Lung (tissue), 12 donors: ENCODE results near the gene KCTD6. TPM values are rescaled to one million over a fixed set of nuclear protein-coding genes. Genes with fewer than 3 reads are reported as not detected.
"Not testable (repeated sequence)": the region's sequence is repeated elsewhere in the genome, so short reads cannot be mapped to it uniquely, and the experiment has no call there.

Source experiments
- ATAC-seq: fragments of 200-7000 bp; cut with Tn5 transposase; one replicate; pipeline ENCODE4 v1.9.1; 2020; ENCODE audit warnings: moderate number of reproducible peaks; ENCODE audit not compliant: insufficient read depth, low FRiP score
- DNase-seq, 3 donors: peaks; one replicate each; pipeline ENCODE4 v3.0.0-alpha.2; 2013 to 2017
- H3K27ac ChIP-seq, 2 donors: one replicate each; pipeline ENCODE4 v1.5.1; 2013; ENCODE audit warnings: mild to moderate bottlenecking in 2 of 2, moderate library complexity in 2 of 2, control low read depth in 1 of 2, inconsistent platforms in 1 of 2, low read depth in 1 of 2, low read length in 1 of 2
- H3K27me3 ChIP-seq, 3 donors: one replicate each; pipeline ENCODE4 v1.5.1; 2013; ENCODE audit warnings: low read length in 2 of 3; ENCODE audit not compliant: control insufficient read depth in 3 of 3, insufficient read depth in 3 of 3
- H3K36me3 ChIP-seq, 4 donors: one replicate each; pipeline ENCODE4 v1.5.1; 2013; ENCODE audit warnings: low read length in 4 of 4, mild to moderate bottlenecking in 1 of 4, moderate library complexity in 1 of 4; ENCODE audit not compliant: control insufficient read depth in 4 of 4, insufficient read depth in 4 of 4
- H3K4me1 ChIP-seq, 5 donors: one replicate each; pipeline ENCODE4 v1.5.1; 2013; ENCODE audit warnings: low read length in 5 of 5, mild to moderate bottlenecking in 2 of 5, moderate library complexity in 1 of 5; ENCODE audit not compliant: control insufficient read depth in 5 of 5, insufficient read depth in 5 of 5
- H3K4me3 ChIP-seq: one replicate; pipeline ENCODE4 v1.5.1; 2013; ENCODE audit warnings: mild to moderate bottlenecking, control low read depth, moderate library complexity
- H3K9ac ChIP-seq, 2 donors: one replicate each; pipeline ENCODE4 v1.5.1; 2013; ENCODE audit warnings: low read length in 2 of 2, control low read depth in 1 of 2; ENCODE audit not compliant: insufficient read depth in 1 of 2
- H3K9me3 ChIP-seq, 4 donors: one replicate each; pipeline ENCODE4 v1.5.1; 2013; ENCODE audit warnings: low read length in 3 of 4, mild to moderate bottlenecking in 1 of 4, moderate library complexity in 1 of 4; ENCODE audit not compliant: control insufficient read depth in 4 of 4, insufficient read depth in 3 of 4
- WGBS, 2 donors: extraction: QIAGEN DNeasy Blood & Tissue Kit; methylation state at CpG; one replicate each; pipeline ENCODE4 v1.1.7; 2013; 5-methylcytosine and 5-hydroxymethylcytosine counted together
- polyA plus RNA-seq, 2 donors: library from polyadenylated mRNA; stranded (reverse); fragments of 200-250 nt; gene quantifications; one replicate each; pipeline ENCODE4 v1.2.1, GENCODE V29; 2013
- total RNA-seq, 2 donors: library from RNA; depleted of rRNA in 1 of 2; stranded (reverse); fragments of >200 nt in 1 of 2; gene quantifications; one replicate each; pipeline ENCODE4 v1.2.1, GENCODE V29; 2014 to 2021
- TF ChIP-seq, protein P1 (sequence below): IDR thresholded peaks from 2 replicates; pipeline ENCODE4 v1.5.1; 2012; ENCODE audit warnings: mild to moderate bottlenecking; ENCODE audit errors: control extremely low read depth, extremely low read depth
- donor health status: control.
- donor health status: control.
- donor health status: Bipolar disorder and iron deficiency.
- donor health status: healthy.
- donor health status: DM: yes; HTN: yes; CAD: no.

Gene KCTD6
- total and polyA plus RNA-seq, 4 donors, result 5.4 to 18.0 (median 7.8) TPM

DNA sequence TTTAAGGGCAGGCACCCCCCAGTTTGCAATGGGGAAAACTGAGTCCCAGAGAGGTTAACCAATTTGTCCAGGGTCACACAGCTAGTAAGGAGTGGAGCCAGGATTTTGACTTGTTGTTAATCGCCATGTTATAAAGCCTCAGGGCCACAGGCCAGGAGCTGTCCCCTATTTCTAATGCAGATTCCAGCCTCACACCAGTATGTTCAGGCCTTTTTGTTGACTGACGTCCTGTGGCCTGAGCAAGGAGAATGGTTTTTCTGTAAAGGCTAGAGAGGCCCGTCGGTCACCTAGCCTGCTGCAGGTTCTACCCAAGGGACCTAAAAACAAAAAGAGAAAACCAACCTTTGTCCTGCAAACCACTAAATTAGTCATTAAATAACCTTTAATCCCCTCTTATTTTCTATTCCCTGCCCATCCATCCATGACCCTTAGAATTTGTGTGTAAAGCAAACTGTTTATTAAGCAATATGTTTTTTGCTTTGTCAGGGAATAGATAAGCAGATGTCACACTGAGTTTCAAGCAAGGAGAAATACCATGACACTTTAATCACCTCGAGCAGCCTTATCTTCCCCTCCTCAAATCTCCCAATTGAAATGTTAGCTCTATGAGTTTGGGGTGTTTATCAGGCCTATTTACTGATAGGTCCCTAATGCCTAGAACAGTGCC, 31.0 kb downstream of the KCTD6 start:
- no peak overlapping the region for H3K4me3 ChIP-seq
- no peaks in the 10 kb centered on the region for H3K27me3 ChIP-seq
- no peak overlapping the region for H3K27ac ChIP-seq
- TF ChIP-seq, protein P1, sequence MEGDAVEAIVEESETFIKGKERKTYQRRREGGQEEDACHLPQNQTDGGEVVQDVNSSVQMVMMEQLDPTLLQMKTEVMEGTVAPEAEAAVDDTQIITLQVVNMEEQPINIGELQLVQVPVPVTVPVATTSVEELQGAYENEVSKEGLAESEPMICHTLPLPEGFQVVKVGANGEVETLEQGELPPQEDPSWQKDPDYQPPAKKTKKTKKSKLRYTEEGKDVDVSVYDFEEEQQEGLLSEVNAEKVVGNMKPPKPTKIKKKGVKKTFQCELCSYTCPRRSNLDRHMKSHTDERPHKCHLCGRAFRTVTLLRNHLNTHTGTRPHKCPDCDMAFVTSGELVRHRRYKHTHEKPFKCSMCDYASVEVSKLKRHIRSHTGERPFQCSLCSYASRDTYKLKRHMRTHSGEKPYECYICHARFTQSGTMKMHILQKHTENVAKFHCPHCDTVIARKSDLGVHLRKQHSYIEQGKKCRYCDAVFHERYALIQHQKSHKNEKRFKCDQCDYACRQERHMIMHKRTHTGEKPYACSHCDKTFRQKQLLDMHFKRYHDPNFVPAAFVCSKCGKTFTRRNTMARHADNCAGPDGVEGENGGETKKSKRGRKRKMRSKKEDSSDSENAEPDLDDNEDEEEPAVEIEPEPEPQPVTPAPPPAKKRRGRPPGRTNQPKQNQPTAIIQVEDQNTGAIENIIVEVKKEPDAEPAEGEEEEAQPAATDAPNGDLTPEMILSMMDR, result no peak
- no peak for ATAC-seq
- 85 to 87% methylated on average over 5 of the region's 5 CpGs for WGBS, 2 donors
- no peak for DNase-seq
- H3K9me3 ChIP-seq, result no peaks in the 10 kb centered on the region
- no peak overlapping the region for H3K9ac ChIP-seq
- peaks cover 0 to 21% (median 18%) of the 10 kb centered on the region in 4 donors for H3K36me3 ChIP-seq
- peaks cover 0 to 10% (median 0%) of the 10 kb centered on the region in 5 donors for H3K4me1 ChIP-seq

DNA sequence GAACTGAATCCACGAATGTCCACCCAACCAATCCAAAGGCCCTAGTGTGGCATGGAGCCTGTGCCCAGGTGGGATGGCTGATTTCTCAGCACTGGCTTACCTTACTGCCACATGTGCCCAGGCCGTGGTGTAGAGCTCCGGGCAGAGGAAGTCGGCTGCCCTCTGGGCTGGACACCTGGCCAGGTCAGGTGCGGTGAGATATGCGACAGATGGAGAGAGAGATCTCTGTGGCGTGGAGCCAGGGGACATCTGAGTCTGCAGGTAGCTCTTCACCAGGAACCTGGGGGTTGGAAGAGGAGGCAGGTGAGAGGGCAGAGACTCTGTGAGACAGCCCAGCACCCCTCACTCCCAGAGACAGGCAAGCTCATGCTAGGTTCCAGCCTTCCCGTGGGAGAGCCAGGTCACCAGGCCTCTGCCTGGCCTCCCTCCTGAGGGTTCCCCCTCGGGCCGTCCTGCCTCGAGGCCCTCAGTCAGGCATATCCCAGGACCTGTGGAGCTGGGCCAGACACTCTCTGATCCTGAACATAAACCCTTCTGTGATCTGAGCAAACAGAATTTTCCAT, 32.5 kb downstream of the KCTD6 start:
- Histone ChIP-seq H3K9ac (no peak overlapping the region), H3K4me3 (no peak overlapping the region), H3K27ac (no peak overlapping the region), H3K9me3 (no peaks in the 10 kb centered on the region), H3K4me1 (peaks cover 0 to 9% (median 0%) of the 10 kb centered on the region in 5 donors), H3K36me3 (peaks cover 0 to 23% (median 19%) of the 10 kb centered on the region in 4 donors), H3K27me3 (no peaks in the 10 kb centered on the region)
- TF ChIP-seq, protein P1, result no peak
- no peak for ATAC-seq
- 90 to 91% methylated on average over 11 of the region's 11 CpGs for WGBS, 2 donors
- no peak for DNase-seq

DNA sequence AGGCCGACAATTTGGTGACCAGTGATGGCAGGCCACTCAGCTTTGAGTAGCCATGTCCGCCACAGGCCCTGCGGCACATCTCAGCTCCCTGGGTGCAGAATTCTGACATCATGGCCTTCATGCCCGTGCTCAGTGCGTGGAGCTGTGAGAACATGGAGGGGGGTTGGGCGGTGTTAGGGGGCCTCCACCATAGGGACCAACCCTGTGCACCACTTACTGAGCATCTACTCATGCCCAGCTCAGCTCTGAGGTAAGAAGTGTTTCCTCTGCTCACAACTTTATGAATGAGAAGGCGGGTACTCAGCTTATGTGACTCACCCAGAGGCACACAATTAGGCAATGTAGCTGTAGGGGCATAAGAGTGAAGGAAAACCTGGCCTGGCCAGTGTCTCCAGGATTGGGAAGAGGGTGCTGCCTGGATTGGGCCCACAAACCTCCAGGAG, 34.6 kb downstream of the KCTD6 start:
- H3K27me3 ChIP-seq, result no peaks in the 10 kb centered on the region
- DNase-seq, result no peak
- 75 to 80% methylated on average over 7 of the region's 7 CpGs for WGBS, 2 donors
- no peak overlapping the region for H3K4me3 ChIP-seq
- ATAC-seq, result peak; percentile 83
- no peak overlapping the region for H3K27ac ChIP-seq
- no peak overlapping the region for H3K9ac ChIP-seq
- peaks cover 0 to 7% (median 0%) of the 10 kb centered on the region in 5 donors for H3K4me1 ChIP-seq
- no peaks in the 10 kb centered on the region for H3K9me3 ChIP-seq
- H3K36me3 ChIP-seq, result peaks cover 2 to 28% (median 18%) of the 10 kb centered on the region in 4 donors
- TF ChIP-seq, protein P1, result no peak

DNA sequence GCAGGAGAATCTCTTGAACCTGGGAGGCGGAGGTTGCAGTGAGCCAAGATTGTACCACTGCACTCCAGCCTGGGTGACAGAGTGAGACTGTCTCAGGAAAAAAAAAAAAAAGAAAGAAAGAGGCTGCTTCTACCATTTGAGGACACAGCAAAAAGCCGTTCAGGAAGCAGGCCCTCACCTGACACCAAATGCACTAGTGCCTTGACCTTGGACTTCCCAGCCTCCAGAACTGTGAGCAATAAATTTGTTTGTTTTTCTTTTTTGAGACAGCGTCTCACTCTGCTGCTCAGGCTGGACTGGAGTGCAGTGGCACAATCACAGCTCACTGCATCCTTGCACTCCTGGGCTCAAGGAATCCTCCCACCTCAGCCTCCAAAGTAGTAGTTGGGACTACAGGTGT, 35.5 kb downstream of the KCTD6 start:
- H3K4me3 ChIP-seq, H3K4me1 ChIP-seq, DNase-seq, ATAC-seq, H3K9ac ChIP-seq, H3K9me3 ChIP-seq, H3K27me3 ChIP-seq, H3K27ac ChIP-seq: not testable (repeated sequence)
- WGBS, 2 donors, result 91 to 95% methylated on average over 3 of the region's 3 CpGs
- peaks cover 2 to 29% (median 17%) of the 10 kb centered on the region in 4 donors for H3K36me3 ChIP-seq
